Stomach (tissue), 4 donors: Measurements from ENCODE around the gene PDE9A.

Experiments used
- EP300 ChIP-seq: sonication (generic); formaldehyde crosslinking; IDR thresholded peaks from one replicate; pipeline ENCODE4 v1.6.1; 2017; ENCODE audit warnings: antibody characterized with exemption
- POLR2AphosphoS5 ChIP-seq, 3 donors: sonication (generic); formaldehyde crosslinking; IDR thresholded peaks; one replicate each; pipeline ENCODE4 v1.6.1; 2016; ENCODE audit warnings: antibody characterized with exemption in 3 of 3

DNA sequence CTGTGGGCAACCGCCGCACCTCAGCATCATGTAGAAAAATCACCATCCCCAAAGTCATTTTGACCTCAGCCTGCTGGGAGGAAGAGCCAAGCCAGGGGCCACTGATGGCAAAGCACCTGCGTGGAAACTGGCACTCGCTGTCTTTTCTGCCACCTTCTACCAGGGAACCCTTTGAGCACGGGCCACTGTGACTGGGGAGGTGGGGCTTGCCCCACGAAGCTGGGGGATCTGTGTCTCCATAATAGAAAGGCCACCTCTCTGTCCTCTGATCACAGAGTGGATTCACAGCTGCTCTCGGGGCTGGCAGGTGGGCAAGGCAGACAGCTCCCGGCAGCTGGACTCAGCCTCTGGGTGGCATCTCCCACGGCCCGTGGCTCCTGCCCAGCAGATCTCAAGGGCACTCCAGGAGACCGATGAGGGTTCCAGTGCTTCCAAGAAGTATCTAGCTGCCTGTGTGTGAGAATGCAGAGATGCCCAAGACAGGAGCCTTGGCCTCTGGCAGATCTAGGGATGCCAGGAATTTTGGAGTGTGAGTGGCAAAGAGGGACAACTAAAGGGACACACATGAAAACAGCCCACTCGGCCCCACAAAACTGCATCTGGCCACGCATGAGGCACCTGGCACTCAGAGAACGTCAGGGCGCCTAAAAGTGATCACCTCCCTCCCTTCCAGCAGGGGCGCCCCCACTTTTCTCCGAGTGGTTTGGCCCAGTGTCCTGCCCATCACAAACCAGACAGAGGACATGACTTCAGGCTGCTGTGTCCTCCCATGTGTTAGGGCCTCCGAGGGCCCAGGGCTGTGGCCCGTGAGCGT is 102.6 kb downstream of the PDE9A start:
- TF ChIP-seq POLR2AphosphoS5 (IDR thresholded peaks at IDR 0.05) = no peak
- no peak for TF ChIP-seq EP300
